Activated CD8-positive, alpha-beta memory T cell treated with anti-CD3 and anti-CD28 coated beads, Interleukin-2, amount 10 ng/mL, durations not matched to agents 7 days and 5 days (primary cell): Measurements from ENCODE around the gene TRIM44. TPM values are rescaled to one million over a fixed set of nuclear protein-coding genes. Genes with fewer than 3 reads are reported as not detected.

ENCODE experiments used
- ATAC-seq: fragments of 150-1000 bp; cut with Tn5 transposase; one replicate; pipeline ENCODE4 v1.10.0; 2021; ENCODE audit warnings: moderate library complexity
- CTCF ChIA-PET: fragments of 350-600 bp; sonication (Branson Sonifier 250); formaldehyde crosslinking; loops from one replicate; lab custom pipeline; 2021; ENCODE audit warnings: antibody characterized with exemption; lab: Charles Lee
- DNase-seq: peaks from one replicate; pipeline ENCODE4 v3.0.0-alpha.2; 2020
- H3K27ac Mint-ChIP-seq: one replicate; pipeline ENCODE4 v1.8.0; 2021; ENCODE audit warnings: mild to moderate bottlenecking, mixed read lengths
- H3K27me3 Mint-ChIP-seq: one replicate; pipeline ENCODE4 v1.8.0; 2021; ENCODE audit warnings: mixed read lengths
- H3K36me3 Mint-ChIP-seq: one replicate; pipeline ENCODE4 v1.8.0; 2021; ENCODE audit warnings: mild to moderate bottlenecking, mixed read lengths
- H3K4me1 Mint-ChIP-seq: one replicate; pipeline ENCODE4 v1.8.0; 2021; ENCODE audit warnings: mixed read lengths
- H3K4me3 Mint-ChIP-seq: one replicate; pipeline ENCODE4 v1.8.0; 2021; ENCODE audit warnings: mild to moderate bottlenecking, moderate library complexity, mixed read lengths
- H3K9me3 Mint-ChIP-seq: one replicate; pipeline ENCODE4 v1.8.0; 2022; ENCODE audit warnings: low read depth, mixed read lengths
- total RNA-seq, 2 experiments: library from RNA; stranded (reverse); gene quantifications; one replicate each; pipeline ENCODE4 v1.2.3, GENCODE V29; 2021

The TRIM44 gene
- total RNA-seq, 2 experiments from 2014 or later, result 23.1 to 24.2 TPM

DNA sequence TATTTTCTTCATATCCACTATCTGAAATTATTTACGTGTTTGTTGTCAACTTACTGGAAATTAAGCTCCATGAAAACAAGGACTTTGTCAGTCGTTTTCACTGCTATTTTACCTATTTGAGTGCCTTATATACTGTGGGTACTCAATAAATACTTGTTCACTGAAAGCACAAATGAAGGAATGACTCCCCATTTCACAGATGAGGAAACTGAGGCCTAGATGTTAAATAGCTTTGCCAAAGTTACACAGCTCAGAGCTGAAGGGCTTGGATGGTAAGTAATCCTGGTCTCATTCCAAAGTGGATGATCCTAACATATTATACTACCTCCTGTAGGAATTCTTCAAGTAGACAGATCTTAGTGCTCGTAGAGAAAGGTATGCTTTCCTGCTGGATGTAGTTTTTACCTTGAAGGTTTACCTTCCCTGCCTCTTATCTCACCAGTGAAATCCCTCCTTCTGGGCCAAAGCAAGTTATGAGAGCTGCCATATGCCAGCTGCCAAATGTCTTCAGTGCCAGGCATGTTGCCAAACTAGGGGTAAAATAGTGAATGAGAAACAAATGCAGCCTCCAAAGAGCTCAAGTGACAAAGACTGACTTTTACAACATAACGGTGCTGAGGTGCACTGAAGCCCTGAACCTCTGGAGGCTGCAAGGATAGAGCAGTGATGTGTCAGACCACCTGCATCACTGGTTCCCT, 129.7 kb downstream of the TRIM44 start:
- Mint-ChIP-seq H3K36me3 (peaks cover 1% of the 10 kb centered on the region), H3K4me1 (no peaks in the 10 kb centered on the region), H3K9me3 (no peaks in the 10 kb centered on the region), H3K4me3 (no peak overlapping the region), H3K27ac (no peak overlapping the region), H3K27me3 (no peaks in the 10 kb centered on the region)
- CTCF ChIA-PET, result interaction anchor here (3.5 kb wide), 1 partner anchor 30 kb away, joined by 13 read pairs; no protein-coding TSS in a partner anchor
- DNase-seq, result no peak
- no peak for ATAC-seq

DNA sequence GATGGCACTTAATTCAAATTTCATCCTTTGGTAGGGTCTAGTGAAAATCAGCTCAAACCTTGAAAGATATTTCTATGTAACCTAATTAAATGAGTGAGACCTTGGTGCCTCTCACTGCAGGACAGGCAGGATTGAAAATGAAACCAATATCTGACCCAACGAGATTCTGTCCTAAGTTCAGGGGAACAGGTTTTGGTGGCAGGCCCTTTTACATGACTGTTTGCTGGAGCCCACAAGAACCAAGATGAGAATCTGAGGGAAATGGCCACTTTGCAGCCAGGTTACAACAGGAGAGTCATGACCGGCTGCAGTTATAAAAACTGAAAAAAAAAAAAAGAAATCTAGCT, 130.2 kb downstream of the TRIM44 start:
- ATAC-seq (no peak), DNase-seq (no peak)
- no peaks in the 10 kb centered on the region for H3K9me3 Mint-ChIP-seq
- no peaks in the 10 kb centered on the region for H3K4me1 Mint-ChIP-seq
- H3K4me3 Mint-ChIP-seq, result no peak overlapping the region
- H3K36me3 Mint-ChIP-seq, result peaks cover 1% of the 10 kb centered on the region
- no peak overlapping the region for H3K27ac Mint-ChIP-seq
- H3K27me3 Mint-ChIP-seq, result no peaks in the 10 kb centered on the region
- CTCF ChIA-PET, result interaction anchor here (3.5 kb wide), 1 partner anchor 29 kb away, joined by 13 read pairs; no protein-coding TSS in a partner anchor

- no peak overlapping the region for H3K27ac Mint-ChIP-seq
- no peaks in the 10 kb centered on the region for H3K4me1 Mint-ChIP-seq
- H3K4me3 Mint-ChIP-seq, result no peak overlapping the region
- CTCF ChIA-PET, result no interaction called here
- H3K9me3 Mint-ChIP-seq, result no peaks in the 10 kb centered on the region
- no peaks in the 10 kb centered on the region for H3K36me3 Mint-ChIP-seq
- H3K27me3 Mint-ChIP-seq, result no peaks in the 10 kb centered on the region
- DNase-seq (no peak), ATAC-seq (no peak)
These were observed 131.8 kb downstream of the TRIM44 start for GRCh38 chr11:35794333-35794732.

- Mint-ChIP-seq H3K9me3 (no peaks in the 10 kb centered on the region), H3K27ac (no peak overlapping the region), H3K4me3 (no peak overlapping the region), H3K27me3 (no peaks in the 10 kb centered on the region), H3K36me3 (no peaks in the 10 kb centered on the region), H3K4me1 (no peaks in the 10 kb centered on the region)
- CTCF ChIA-PET, result no interaction called here
- no peak for ATAC-seq
- DNase-seq, result no peak
These were observed 132.3 kb downstream of the TRIM44 start for GRCh38 chr11:35794850-35795249.

GRCh38 chr11:35796562-35796961, 134.0 kb downstream of the TRIM44 start:
- ATAC-seq (no peak), DNase-seq (no peak)
- no peaks in the 10 kb centered on the region for H3K27me3 Mint-ChIP-seq
- no peak overlapping the region for H3K27ac Mint-ChIP-seq
- peaks cover 2% of the 10 kb centered on the region for H3K9me3 Mint-ChIP-seq
- H3K4me1 Mint-ChIP-seq, result peaks cover 7% of the 10 kb centered on the region
- no peak overlapping the region for H3K4me3 Mint-ChIP-seq
- peaks cover 2% of the 10 kb centered on the region for H3K36me3 Mint-ChIP-seq
- CTCF ChIA-PET, result interaction anchor here (1.2 kb wide), 1 partner anchor 25 kb away, joined by 3 read pairs; no protein-coding TSS in a partner anchor

DNA sequence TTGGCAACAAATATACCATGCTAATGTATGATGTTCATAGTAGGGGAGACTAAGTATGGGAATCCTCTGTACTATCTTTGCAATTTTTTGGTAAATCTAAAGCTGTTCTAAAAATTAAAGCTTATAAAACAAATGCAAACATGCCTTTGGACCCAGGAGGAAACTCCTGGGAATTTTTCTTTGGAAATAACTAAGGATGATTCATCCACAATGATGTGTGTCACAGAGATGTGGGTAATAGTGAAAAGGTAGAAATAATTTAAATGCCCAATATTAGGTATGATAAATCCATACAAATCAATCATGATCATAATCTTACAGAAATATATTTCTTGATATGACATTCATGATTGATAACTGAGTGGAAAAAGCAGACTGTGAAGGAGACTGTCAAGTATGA, 135.8 kb downstream of the TRIM44 start:
- Mint-ChIP-seq H3K36me3 (peaks cover 2% of the 10 kb centered on the region), H3K27me3 (no peaks in the 10 kb centered on the region), H3K4me3 (no peak overlapping the region), H3K9me3 (peaks cover 2% of the 10 kb centered on the region), H3K27ac (no peak overlapping the region), H3K4me1 (peaks cover 7% of the 10 kb centered on the region)
- ATAC-seq, result no peak
- CTCF ChIA-PET, result interaction anchor here (0.9 kb wide), 1 partner anchor 23 kb away, joined by 3 read pairs; no protein-coding TSS in a partner anchor
- no peak for DNase-seq

DNA sequence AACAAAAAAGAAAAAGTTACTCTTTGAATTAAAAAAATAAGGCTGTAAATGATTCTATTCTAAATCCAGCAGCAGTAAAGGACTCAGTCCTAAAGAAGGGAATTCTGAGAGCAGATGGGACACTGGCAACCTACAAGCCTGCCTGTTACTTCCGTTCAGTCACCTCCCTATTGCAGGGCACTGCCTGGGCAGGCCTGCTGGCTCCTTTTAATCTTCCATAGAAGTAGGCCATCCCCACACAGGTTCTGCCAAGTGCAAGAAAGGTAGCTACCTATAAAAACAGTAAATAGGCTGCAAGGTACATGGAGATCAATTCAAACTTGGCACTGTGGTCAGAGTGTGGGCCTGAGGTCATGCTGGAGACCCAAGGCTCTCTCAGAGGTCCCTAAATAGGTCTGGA, 136.4 kb downstream of the TRIM44 start:
- Mint-ChIP-seq H3K4me3 (no peak overlapping the region), H3K27me3 (no peaks in the 10 kb centered on the region)

DNA sequence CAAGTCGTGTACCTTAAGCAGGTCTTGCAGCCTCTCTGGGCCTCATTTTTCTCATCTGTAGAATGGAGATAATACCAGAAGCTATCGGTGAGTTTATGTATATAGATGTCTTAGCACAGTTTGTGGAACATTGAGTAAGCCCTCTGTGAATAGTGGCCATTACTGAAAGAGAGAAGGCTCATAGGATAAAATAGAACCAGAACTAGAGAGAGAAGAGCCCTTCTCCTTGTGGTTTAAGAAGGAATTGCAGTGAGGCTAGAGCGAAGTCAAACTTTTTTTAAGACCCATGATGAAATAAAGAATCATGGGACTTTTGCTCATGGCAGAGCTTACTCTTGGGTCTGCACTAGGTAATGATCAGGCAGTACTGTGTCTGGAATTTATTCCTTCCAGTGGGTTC, 137.1 kb downstream of the TRIM44 start:
- H3K4me1 Mint-ChIP-seq, result peaks cover 7% of the 10 kb centered on the region
- H3K9me3 Mint-ChIP-seq, result peaks cover 2% of the 10 kb centered on the region
- peaks cover 2% of the 10 kb centered on the region for H3K36me3 Mint-ChIP-seq
- DNase-seq (no peak), ATAC-seq (no peak)
- no peaks in the 10 kb centered on the region for H3K27me3 Mint-ChIP-seq
- H3K27ac Mint-ChIP-seq, result no peak overlapping the region
- CTCF ChIA-PET, result interaction anchor here (1.1 kb wide), 1 partner anchor 22 kb away, joined by 3 read pairs; no protein-coding TSS in a partner anchor
- H3K4me3 Mint-ChIP-seq, result no peak overlapping the region

More for the DNA sequence above, 136.4 kb downstream of the TRIM44 start:
- Mint-ChIP-seq H3K9me3 (peaks cover 2% of the 10 kb centered on the region), H3K4me1 (peaks cover 7% of the 10 kb centered on the region), H3K36me3 (peaks cover 2% of the 10 kb centered on the region), H3K27ac (no peak overlapping the region)
- CTCF ChIA-PET, result interaction anchor here (1.1 kb wide), 1 partner anchor 23 kb away, joined by 3 read pairs; no protein-coding TSS in a partner anchor
- no peak for ATAC-seq
- no peak for DNase-seq

GRCh38 chr11:35800970-35801953, 138.7 kb downstream of the TRIM44 start:
- CTCF ChIA-PET, result interaction anchor here (1.2 to 4.6 kb wide), 3 partner anchors 8 to 22 kb away, joined by 3 to 20 read pairs (median 4); no protein-coding TSS in a partner anchor
- H3K27ac Mint-ChIP-seq, result no peak overlapping the region
- ATAC-seq, result no peak
- no peak for DNase-seq
- H3K36me3 Mint-ChIP-seq, result peaks cover 2% of the 10 kb centered on the region
- H3K27me3 Mint-ChIP-seq, result no peaks in the 10 kb centered on the region
- peaks cover 2% of the 10 kb centered on the region for H3K9me3 Mint-ChIP-seq
- H3K4me1 Mint-ChIP-seq, result peaks cover 7% of the 10 kb centered on the region
- H3K4me3 Mint-ChIP-seq, result no peak overlapping the region

GRCh38 chr11:35802221-35802620, 139.6 kb downstream of the TRIM44 start:
- CTCF ChIA-PET, result interaction anchor here (1.4 to 4.6 kb wide), 2 partner anchors 20 to 21 kb away, joined by 3 to 20 read pairs; no protein-coding TSS in a partner anchor
- DNase-seq, result no peak
- H3K9me3 Mint-ChIP-seq, result peaks cover 2% of the 10 kb centered on the region
- no peak overlapping the region for H3K4me3 Mint-ChIP-seq
- no peak for ATAC-seq
- H3K27me3 Mint-ChIP-seq, result no peaks in the 10 kb centered on the region
- no peak overlapping the region for H3K27ac Mint-ChIP-seq
- H3K4me1 Mint-ChIP-seq, result peaks cover 7% of the 10 kb centered on the region
- peaks cover 2% of the 10 kb centered on the region for H3K36me3 Mint-ChIP-seq

DNA sequence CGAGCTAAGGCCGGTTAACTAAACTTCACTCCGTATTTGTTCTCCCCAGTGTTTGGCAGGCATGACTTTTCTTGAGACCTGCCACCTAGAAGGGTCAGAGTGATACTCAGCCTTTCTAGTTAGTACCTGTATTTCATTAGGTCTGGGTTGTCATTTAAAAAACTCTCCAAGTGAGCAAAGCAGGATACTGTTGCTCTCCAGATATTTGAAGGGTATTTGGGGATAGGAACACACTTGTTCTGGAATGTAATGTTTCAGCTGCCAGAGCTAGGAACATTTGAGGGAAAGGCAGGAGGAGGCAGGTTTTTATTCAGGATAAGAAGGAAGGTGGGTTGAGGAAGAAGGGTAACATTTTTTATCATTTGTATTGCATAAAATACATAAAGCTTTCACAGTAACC, 140.1 kb downstream of the TRIM44 start:
- CTCF ChIA-PET, result interaction anchor here (4.6 kb wide), 1 partner anchor 19 kb away, joined by 20 read pairs; no protein-coding TSS in a partner anchor
- Mint-ChIP-seq H3K4me1 (peaks cover 7% of the 10 kb centered on the region), H3K4me3 (no peak overlapping the region), H3K27ac (no peak overlapping the region), H3K27me3 (no peaks in the 10 kb centered on the region), H3K9me3 (peaks cover 2% of the 10 kb centered on the region), H3K36me3 (peaks cover 2% of the 10 kb centered on the region)
- ATAC-seq (no peak), DNase-seq (no peak)

DNA sequence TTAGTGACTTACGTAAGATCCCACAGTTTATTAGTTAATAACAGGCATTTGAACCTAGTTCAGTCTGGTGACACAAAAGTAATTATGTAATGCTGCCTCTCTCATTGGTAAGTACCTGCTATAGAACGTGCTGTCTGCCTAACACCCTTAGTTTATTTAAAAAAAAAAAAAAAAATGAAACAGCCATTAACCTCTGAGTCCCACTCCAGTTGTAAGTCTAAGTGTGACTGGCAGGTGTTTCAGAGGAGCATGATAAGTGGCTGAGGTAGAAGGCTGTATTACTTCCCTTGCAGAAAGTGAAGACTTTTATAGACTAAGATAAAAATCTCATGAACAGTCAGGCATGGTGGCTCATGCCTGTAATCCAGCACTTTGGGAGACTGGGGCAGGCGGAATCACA, 140.5 kb downstream of the TRIM44 start:
- Mint-ChIP-seq H3K27ac (no peak overlapping the region), H3K4me3 (no peak overlapping the region), H3K27me3 (no peaks in the 10 kb centered on the region), H3K9me3 (peaks cover 2% of the 10 kb centered on the region), H3K36me3 (peaks cover 2% of the 10 kb centered on the region), H3K4me1 (peaks cover 7% of the 10 kb centered on the region)
- no peak for DNase-seq
- CTCF ChIA-PET, result interaction anchor here (0.7 to 4.6 kb wide), 2 partner anchors 19 to 127 kb away, joined by 3 to 20 read pairs; no protein-coding TSS in a partner anchor
- ATAC-seq, result no peak

DNA sequence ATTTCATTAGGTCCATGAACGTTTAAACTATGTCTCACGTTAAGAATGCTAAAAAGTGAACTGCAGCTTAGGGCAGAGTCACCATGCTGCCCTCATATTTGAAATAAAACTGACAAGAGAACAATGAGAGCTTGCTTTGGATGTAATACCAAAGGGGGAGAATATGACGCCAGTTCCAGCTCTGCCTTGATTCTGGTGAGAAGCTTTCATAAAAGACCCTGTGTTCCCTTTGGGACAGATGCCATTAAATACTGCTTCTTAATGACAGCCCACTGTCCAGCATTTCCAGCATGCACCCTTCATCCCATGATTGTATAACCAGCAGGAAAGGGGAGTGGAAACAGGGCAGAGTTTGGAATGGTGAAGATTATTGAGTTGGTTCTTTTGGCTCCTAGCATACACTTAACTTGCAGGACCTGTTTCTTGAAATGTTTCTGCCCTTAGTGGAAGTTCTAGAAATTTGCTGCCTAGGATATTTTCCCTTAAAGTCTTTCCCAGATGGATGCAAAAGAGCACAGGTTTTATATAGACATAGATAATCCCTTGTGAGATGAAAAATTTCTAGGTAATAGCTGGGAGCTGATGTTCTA, 142.0 kb downstream of the TRIM44 start:
- no peak overlapping the region for H3K27ac Mint-ChIP-seq
- ATAC-seq, result no peak
- H3K36me3 Mint-ChIP-seq, result peaks cover 2% of the 10 kb centered on the region
- CTCF ChIA-PET, result interaction anchor here (4.6 kb wide), 1 partner anchor 17 kb away, joined by 20 read pairs; no protein-coding TSS in a partner anchor
- no peak overlapping the region for H3K4me3 Mint-ChIP-seq
- H3K27me3 Mint-ChIP-seq, result no peaks in the 10 kb centered on the region
- DNase-seq, result no peak
- peaks cover 2% of the 10 kb centered on the region for H3K9me3 Mint-ChIP-seq
- peaks cover 7% of the 10 kb centered on the region for H3K4me1 Mint-ChIP-seq
